ENCODE data around the gene HES5. TPM values are rescaled to one million over a fixed set of nuclear protein-coding genes. Genes with fewer than 3 reads are reported as not detected.

The HES5 gene
- total and polyA plus RNA-seq, 2 of the 13 experiments (the other 11 are each of a cell fraction or from before 2014, with no cell fraction given), result not detected

GRCh38 chr1:2502661-2503553 is 27.2 kb downstream of the HES5 start:
- BruUV-seq (replicated peaks), result no TSS peak
- FAIRE-seq, result no peak
- POLR2A ChIA-PET, result no interaction called here

GRCh38 chr1:2502210-2502609 is 27.9 kb downstream of the HES5 start:
- DNase-seq (ENCODE audit: low spot score), result no peak
- whole genome bisulfite sequencing (ENCODE audit: low lambda C conversion rate), result 72% methylated on average over 10 of the region's 34 CpGs
- H3K79me2 ChIP-seq (ENCODE audit: insufficient read depth, low read length), result no peaks in the 10 kb centered on the region
- H2AFZ ChIP-seq (ENCODE audit: low read length), result no peak overlapping the region
- peaks cover 17 to 51% of the 10 kb centered on the region in 2 experiments for H3K27me3 ChIP-seq (ENCODE audit: control insufficient read depth in 1 of 2, insufficient read depth in 2 of 2, low read length in 2 of 2)
- ATAC-seq, result no peak
- H3K9ac ChIP-seq (ENCODE audit: insufficient read depth, low read depth, low read length), result no peak overlapping the region
- ChIA-PET CTCF (ENCODE audit: low intra/inter-chr PET ratio, low total read pairs) (no interaction called here), POLR2A (no interaction called here)
- H3K9me3 ChIP-seq (ENCODE audit: low read length), result no peaks in the 10 kb centered on the region
- H3K4me1 ChIP-seq (ENCODE audit: insufficient read depth, low read length), result peaks cover 14% of the 10 kb centered on the region
- no peak overlapping the region for H3K27ac ChIP-seq (ENCODE audit: extremely low read length, insufficient read depth, low read length)
- H3K36me3 ChIP-seq (replicated peaks in 1 of 2; ENCODE audit: control insufficient read depth in 1 of 2, insufficient read depth in 2 of 2, low read length in 2 of 2), result no peaks in the 10 kb centered on the region; a peak in 1 of 5 replicates
- intact Hi-C loops (cut with micrococcal nuclease; ENCODE audit: unreplicated experiment) (no loop called here), in situ Hi-C loops (cut with HindIII; ENCODE audit: extremely low pct_ligation_motif_present, low pct_unique_long_range_greater_than_20kb) (loop anchor here (25.0 kb wide), 1 partner anchor 315 kb away; the partner anchor contains the start of gene FAAP20)
- no peak overlapping the region; the same call in 1 of the 2 replicates for H3K4me2 ChIP-seq (ENCODE audit: low read depth, low read length)
- BruUV-seq (replicated peaks), result no TSS peak
- no peak for FAIRE-seq
- no peak overlapping the region for H3K4me3 ChIP-seq (replicated peaks in 1 of 3; ENCODE audit: insufficient read depth in 1 of 3, low read depth in 2 of 3, low read length in 3 of 3)
- H4K20me1 ChIP-seq (ENCODE audit: insufficient read depth, low read length), result no peaks in the 10 kb centered on the region
- TF ChIP-seq KLF13 (CRISPR knock-in tag; IDR thresholded peaks at IDR 0.05) (no peak), HNRNPLL (IDR thresholded peaks at IDR 0.05; ENCODE audit: low read depth, low read length, poor library complexity, severe bottlenecking) (no peak), THRA (CRISPR knock-in tag; IDR thresholded peaks at IDR 0.05; ENCODE audit: borderline replicate concordance) (no peak), RARA (CRISPR knock-in tag; IDR thresholded peaks at IDR 0.05) (no peak), ATF7 (IDR thresholded peaks at IDR 0.05) (no peak), ATF7 (CRISPR knock-in tag; IDR thresholded peaks at IDR 0.05) (no peak), SP5 (CRISPR knock-in tag; IDR thresholded peaks at IDR 0.05; ENCODE audit: borderline replicate concordance, low read depth) (no peak), ZNF710 (CRISPR knock-in tag; IDR thresholded peaks at IDR 0.05; ENCODE audit: borderline replicate concordance) (no peak), PAX8 (CRISPR knock-in tag; IDR thresholded peaks at IDR 0.05; ENCODE audit: borderline replicate concordance) (no peak), FLYWCH1 (CRISPR knock-in tag; IDR thresholded peaks at IDR 0.05) (no peak), PCBP1 (IDR thresholded peaks at IDR 0.05; ENCODE audit: borderline replicate concordance, low read depth, low read length) (no peak), PTBP1 (IDR thresholded peaks at IDR 0.05; ENCODE audit: low read depth, low read length, poor library complexity, severe bottlenecking) (no peak), ZNF235 (CRISPR knock-in tag; IDR thresholded peaks at IDR 0.05; ENCODE audit: borderline replicate concordance) (no peak)

More at GRCh38 chr1:2502661-2503553, 27.2 kb downstream of the HES5 start:
- peaks cover 11% of the 10 kb centered on the region for H3K4me1 ChIP-seq (ENCODE audit: insufficient read depth, low read length)
- DNase-seq (ENCODE audit: low spot score) (no peak), ATAC-seq (no peak)
- H3K27me3 ChIP-seq (ENCODE audit: control insufficient read depth in 1 of 2, insufficient read depth in 2 of 2, low read length in 2 of 2), result peaks cover 15 to 45% of the 10 kb centered on the region in 2 experiments
- H3K27ac ChIP-seq (ENCODE audit: extremely low read length, insufficient read depth, low read length), result no peak overlapping the region
- H4K20me1 ChIP-seq (ENCODE audit: insufficient read depth, low read length), result no peaks in the 10 kb centered on the region
- H3K4me2 ChIP-seq (ENCODE audit: low read depth, low read length), result no peak overlapping the region
- CTCF ChIA-PET (ENCODE audit: low intra/inter-chr PET ratio, low total read pairs), result no interaction called here
- H3K9ac ChIP-seq (ENCODE audit: insufficient read depth, low read depth, low read length), result no peak overlapping the region
- no peaks in the 10 kb centered on the region for H3K9me3 ChIP-seq (ENCODE audit: low read length)
- 64% methylated on average over 9 of the region's 36 CpGs for WGBS (ENCODE audit: low lambda C conversion rate)
- in situ Hi-C loops (cut with HindIII; ENCODE audit: extremely low pct_ligation_motif_present, low pct_unique_long_range_greater_than_20kb), result loop anchor here (25.0 kb wide), 1 partner anchor 316 kb away; the partner anchor contains the start of gene FAAP20
- intact Hi-C loops (cut with micrococcal nuclease; ENCODE audit: unreplicated experiment), result no loop called here
- H3K79me2 ChIP-seq (ENCODE audit: insufficient read depth, low read length), result no peaks in the 10 kb centered on the region
- no peak overlapping the region for H3K4me3 ChIP-seq (replicated peaks in 1 of 3; ENCODE audit: insufficient read depth in 1 of 3, low read depth in 2 of 3, low read length in 3 of 3)
- 0 out of 2 replicates have a peak, but pooled peaks have one; percentile 22 for TF ChIP-seq KDM2A (CRISPR knock-in tag; IDR thresholded peaks at IDR 0.05; ENCODE audit: borderline replicate concordance, low read depth)
- TF ChIP-seq ZNF577 (CRISPR knock-in tag; IDR thresholded peaks at IDR 0.05; ENCODE audit: borderline replicate concordance, low read depth), result no peak
- H2AFZ ChIP-seq (ENCODE audit: low read length), result no peak overlapping the region
- H3K36me3 ChIP-seq (replicated peaks in 1 of 2; ENCODE audit: control insufficient read depth in 1 of 2, insufficient read depth in 2 of 2, low read length in 2 of 2), result no peaks in the 10 kb centered on the region; a peak in 1 of 5 replicates

All from HepG2 (cell line).